Hematopoietic multipotent progenitor cell treated with erythropoietin and hydrocortisone succinate and interleukin-3 and kit ligand, for 15 days (in vitro differentiated cells): ENCODE measurements around the gene CD163L1.

Source experiments
- DNase-seq: peaks from one replicate; pipeline ENCODE4 v3.0.0-alpha.2; 2015; ENCODE audit warnings: low spot score

CD163L1 gene

GRCh38 chr12:7324176-7324575 lies 119.8 kb downstream of the CD163L1 start:
- no peak for DNase-seq

- DNase-seq: no peak
These were observed 121.4 kb downstream of the CD163L1 start for GRCh38 chr12:7322599-7322998.

GRCh38 chr12:7321624-7322023 lies 122.3 kb downstream of the CD163L1 start:
- peak; percentile 41 for DNase-seq

GRCh38 chr12:7319930-7320329 lies 124.0 kb downstream of the CD163L1 start:
- peak; percentile 44 for DNase-seq

GRCh38 chr12:7310070-7310469 lies 133.9 kb downstream of the CD163L1 start:
- DNase-seq: no peak
